ENCODE results near the gene FUT8.

FUT8 gene

GRCh38 chr14:65723348-65723747 lies 310.8 kb downstream of the FUT8 start:
- Histone ChIP-seq H3K4me1 (no peaks in the 10 kb centered on the region), H3K36me3 (peaks cover 0 to 24% (median 3%) of the 10 kb centered on the region in 3 donors), H3K27ac (no peak overlapping the region), H3K9me3 (peaks cover 0 to 6% (median 0%) of the 10 kb centered on the region in 3 donors), H3K27me3 (no peaks in the 10 kb centered on the region), H3K4me3 (no peak overlapping the region)
- intact Hi-C loops (cut with DNase I; ENCODE audit: low total_unique reads), result no loop called here
- no peak for TF ChIP-seq CTCF (IDR thresholded peaks at IDR 0.05)
- no peak for DNase-seq

GRCh38 chr14:65728604-65729003 lies 316.1 kb downstream of the FUT8 start:
- H3K9me3 ChIP-seq, result no peaks in the 10 kb centered on the region
- intact Hi-C loops (cut with DNase I; ENCODE audit: low total_unique reads), result no loop called here
- H3K4me3 ChIP-seq, result no peak overlapping the region

GRCh38 chr14:65729566-65729965 lies 317.0 kb downstream of the FUT8 start:
- intact Hi-C loops (cut with DNase I; ENCODE audit: low total_unique reads), result no loop called here
- no peak for TF ChIP-seq CTCF (IDR thresholded peaks at IDR 0.05)
- no peak overlapping the region for H3K27ac ChIP-seq
- H3K36me3 ChIP-seq, result peaks cover 0 to 25% (median 0%) of the 10 kb centered on the region in 3 donors
- H3K27me3 ChIP-seq, result no peaks in the 10 kb centered on the region
- H3K4me3 ChIP-seq, result no peak overlapping the region
- H3K9me3 ChIP-seq, result no peaks in the 10 kb centered on the region
- H3K4me1 ChIP-seq, result no peaks in the 10 kb centered on the region
- no peak for DNase-seq

More at GRCh38 chr14:65728604-65729003, 316.1 kb downstream of the FUT8 start:
- no peak overlapping the region for H3K27ac ChIP-seq
- TF ChIP-seq CTCF (IDR thresholded peaks at IDR 0.05), result no peak
- H3K36me3 ChIP-seq, result peaks cover 0 to 27% (median 0%) of the 10 kb centered on the region in 3 donors
- H3K27me3 ChIP-seq, result no peaks in the 10 kb centered on the region
- DNase-seq, result no peak
- H3K4me1 ChIP-seq, result no peaks in the 10 kb centered on the region

- Histone ChIP-seq H3K36me3 (peaks cover 0 to 15% (median 0%) of the 10 kb centered on the region in 3 donors), H3K27ac (no peak overlapping the region), H3K9me3 (no peaks in the 10 kb centered on the region), H3K4me1 (no peaks in the 10 kb centered on the region), H3K27me3 (no peaks in the 10 kb centered on the region), H3K4me3 (no peak overlapping the region)
- TF ChIP-seq CTCF (IDR thresholded peaks at IDR 0.05), result no peak
- intact Hi-C loops (cut with DNase I; ENCODE audit: low total_unique reads), result no loop called here
- no peak for DNase-seq
Observed at GRCh38 chr14:65731933-65732506, 319.5 kb downstream of the FUT8 start.

GRCh38 chr14:65738339-65738738 lies 325.8 kb downstream of the FUT8 start:
- Histone ChIP-seq H3K27ac (no peak overlapping the region), H3K4me3 (no peak overlapping the region), H3K4me1 (no peaks in the 10 kb centered on the region), H3K36me3 (peaks cover 6 to 16% (median 9%) of the 10 kb centered on the region in 3 donors), H3K9me3 (no peaks in the 10 kb centered on the region), H3K27me3 (no peaks in the 10 kb centered on the region)
- intact Hi-C loops (cut with DNase I; ENCODE audit: low total_unique reads), result no loop called here
- no peak for DNase-seq
- TF ChIP-seq CTCF (IDR thresholded peaks at IDR 0.05), result no peak

All from tibial artery (tissue), 4 donors.